ENCODE data around the gene RPP21. TPM values are rescaled to one million over a fixed set of nuclear protein-coding genes. Genes with fewer than 3 reads are reported as not detected.
A peak's percentile ranks its signal among the peaks of the same experiment; 100 is the strongest.

RPP21 gene
- total RNA-seq, 4 donors from 2014 or later = 78.1 to 149 (median 113) TPM

GRCh38 chr6:30344191-30344867 is 627 bp upstream of the RPP21 start:
- DNase-seq (ENCODE audit: extremely low spot score) = no peak
- H3K36me3 ChIP-seq = peaks cover 21 to 58% (median 41%) of the 10 kb centered on the region in 4 donors
- no peaks in the 10 kb centered on the region for H3K27me3 ChIP-seq
- H3K4me1 ChIP-seq = peaks cover 10 to 17% (median 16%) of the 10 kb centered on the region in 4 donors
- H3K4me3 ChIP-seq = peak overlapping the region; percentile 76 to 97 (median 85)
- TF ChIP-seq POLR2A (IDR thresholded peaks at IDR 0.05; ENCODE audit: low read depth) (no peak), EP300 (IDR thresholded peaks at IDR 0.05) (no peak), CTCF (IDR thresholded peaks at IDR 0.05) (no peak), POLR2AphosphoS5 (IDR thresholded peaks at IDR 0.05) (no peak)
- intact Hi-C loops (cut with DNase I) = no loop called here
- 51% methylated on average over 4 of the region's 4 CpGs for WGBS
- H3K9me3 ChIP-seq = no peaks in the 10 kb centered on the region
- H3K27ac ChIP-seq (replicated peaks in 1 of 4) = peak overlapping the region; percentile 85 to 95 (median 92)

- Histone ChIP-seq H3K27ac (replicated peaks in 1 of 4) (peak overlapping the region; percentile 85 to 95 (median 92)), H3K4me3 (peak overlapping the region; percentile 76 to 97 (median 85)), H3K4me1 (peaks cover 10 to 17% (median 16%) of the 10 kb centered on the region in 4 donors), H3K27me3 (no peaks in the 10 kb centered on the region), H3K36me3 (peaks cover 10 to 43% (median 26%) of the 10 kb centered on the region in 4 donors), H3K9me3 (no peaks in the 10 kb centered on the region)
- no peak for TF ChIP-seq EP300 (IDR thresholded peaks at IDR 0.05)
- DNase-seq (ENCODE audit: extremely low spot score) = no peak
- WGBS = 43% methylated on average over 4 of the region's 4 CpGs
- intact Hi-C loops (cut with DNase I) = no loop called here
Observed at GRCh38 chr6:30345852-30346251, 896 bp downstream of the RPP21 start.

GRCh38 chr6:30348957-30349356 is 4.0 kb downstream of the RPP21 start:
- TF ChIP-seq POLR2A (IDR thresholded peaks at IDR 0.05; ENCODE audit: low read depth) (no peak), EP300 (IDR thresholded peaks at IDR 0.05) (no peak), CTCF (IDR thresholded peaks at IDR 0.05) (no peak), POLR2AphosphoS5 (IDR thresholded peaks at IDR 0.05) (no peak)
- Histone ChIP-seq H3K9me3 (no peaks in the 10 kb centered on the region), H3K4me3 (no peak overlapping the region), H3K27me3 (peaks cover 0 to 5% (median 0%) of the 10 kb centered on the region in 4 donors), H3K36me3 (peaks cover 0 to 17% (median 10%) of the 10 kb centered on the region in 4 donors), H3K27ac (replicated peaks in 1 of 4) (no peak overlapping the region), H3K4me1 (peaks cover 10 to 17% (median 16%) of the 10 kb centered on the region in 4 donors)
- 62% methylated on average over 3 of the region's 3 CpGs for WGBS
- intact Hi-C loops (cut with DNase I) = no loop called here
- DNase-seq (ENCODE audit: extremely low spot score) = no peak

- peaks cover 10 to 14% (median 13%) of the 10 kb centered on the region in 4 donors for H3K4me1 ChIP-seq
- TF ChIP-seq EP300 (IDR thresholded peaks at IDR 0.05) (no peak), CTCF (IDR thresholded peaks at IDR 0.05) (no peak)
- H3K9me3 ChIP-seq = no peaks in the 10 kb centered on the region
- H3K4me3 ChIP-seq = no peak overlapping the region
- 59% methylated on average over 3 of the region's 3 CpGs for WGBS
- intact Hi-C loops (cut with DNase I) = no loop called here
- H3K27ac ChIP-seq (replicated peaks in 1 of 4) = no peak overlapping the region
- no peak for DNase-seq (ENCODE audit: extremely low spot score)
- peaks cover 0 to 7% (median 0%) of the 10 kb centered on the region in 4 donors for H3K27me3 ChIP-seq
- peaks cover 0 to 17% (median 10%) of the 10 kb centered on the region in 4 donors for H3K36me3 ChIP-seq
Observed at GRCh38 chr6:30349421-30350177, 4.6 kb downstream of the RPP21 start.

- peaks cover 0 to 17% (median 10%) of the 10 kb centered on the region in 4 donors for H3K36me3 ChIP-seq
- H3K27me3 ChIP-seq = peaks cover 0 to 7% (median 0%) of the 10 kb centered on the region in 4 donors
- intact Hi-C loops (cut with DNase I) = no loop called here
- peaks cover 7 to 10% (median 9%) of the 10 kb centered on the region in 4 donors for H3K4me1 ChIP-seq
- no peak overlapping the region for H3K27ac ChIP-seq (replicated peaks in 1 of 4)
- DNase-seq (ENCODE audit: extremely low spot score) = no peak
- WGBS = 62% methylated on average over 1 of the region's 1 CpG
- no peak overlapping the region for H3K4me3 ChIP-seq
- no peaks in the 10 kb centered on the region for H3K9me3 ChIP-seq
- no peak for TF ChIP-seq CTCF (IDR thresholded peaks at IDR 0.05)
- TF ChIP-seq POLR2A (IDR thresholded peaks at IDR 0.05; ENCODE audit: low read depth) = no peak
- TF ChIP-seq EP300 (IDR thresholded peaks at IDR 0.05) = no peak
- TF ChIP-seq POLR2AphosphoS5 (IDR thresholded peaks at IDR 0.05) = no peak
Observed at GRCh38 chr6:30350524-30350923, 5.6 kb downstream of the RPP21 start.

All from esophagus muscularis mucosa (tissue), 4 donors.